Neural cell (in vitro differentiated cells): ENCODE measurements around the gene ADAM23. TPM values are rescaled to one million over a fixed set of nuclear protein-coding genes. Genes with fewer than 3 reads are reported as not detected.

Experiments
- H2AFZ ChIP-seq: fragments of 200-600, 300-800 bp; sonication (generic), shearing (Covaris generic); 2 replicates; pipeline ENCODE4 v1.6.0; 2014; ENCODE audit warnings: low read depth, mild to moderate bottlenecking, antibody characterized with exemption, low read length, moderate library complexity
- H3F3A ChIP-seq: fragments of 200-600 bp; shearing (Covaris generic); 2 replicates; pipeline ENCODE4 v1.6.1; 2016; ENCODE audit warnings: mild to moderate bottlenecking, moderate library complexity, mixed read lengths, antibody characterized with exemption, low read length; ENCODE audit not compliant: insufficient read depth, poor library complexity, severe bottlenecking
- H3K27ac ChIP-seq: fragments of 200-600, 300-800 bp; sonication (generic), shearing (Covaris generic); 2 replicates; pipeline ENCODE4 v1.5.1; 2014; ENCODE audit warnings: mild to moderate bottlenecking, low read length, moderate library complexity
- H3K27me3 ChIP-seq: fragments of 300-800, 200-600 bp; sonication (generic), shearing (Covaris generic); 2 replicates; pipeline ENCODE4 v1.6.0; 2014; ENCODE audit warnings: mild to moderate bottlenecking, low read depth, low read length, moderate library complexity; ENCODE audit not compliant: insufficient read depth
- H3K36me3 ChIP-seq: fragments of 300-800, 200-600 bp; sonication (generic), shearing (Covaris generic); 2 replicates; pipeline ENCODE4 v1.5.1; 2014; ENCODE audit warnings: mild to moderate bottlenecking, antibody characterized with exemption, low read length, moderate library complexity; ENCODE audit not compliant: insufficient read depth
- H3K4me2 ChIP-seq: fragments of 300-800, 200-600 bp; sonication (generic), shearing (Covaris generic); 2 replicates; pipeline ENCODE4 v1.6.0; 2014; ENCODE audit warnings: mild to moderate bottlenecking, low read length
- H3K4me3 ChIP-seq: fragments of 300-800, 200-600 bp; sonication (generic), shearing (Covaris generic); 2 replicates; pipeline ENCODE4 v1.5.1; 2014; ENCODE audit warnings: mild to moderate bottlenecking, low read length, moderate library complexity
- H3K79me2 ChIP-seq: fragments of 200-600 bp; shearing (Covaris generic); replicated peaks from 2 replicates; pipeline ENCODE4 v1.6.0; 2014; ENCODE audit warnings: mild to moderate bottlenecking, low read length, moderate library complexity; ENCODE audit not compliant: insufficient read depth
- H3K9ac ChIP-seq: fragments of 300-800, 200-600 bp; sonication (generic), shearing (Covaris generic); 2 replicates; pipeline ENCODE4 v1.6.1; 2016; ENCODE audit warnings: mild to moderate bottlenecking, low read length, mixed read lengths
- H3K9me2 ChIP-seq: fragments of 200-600 bp; shearing (Covaris generic); 2 replicates; pipeline ENCODE4 v1.6.1; 2016; ENCODE audit warnings: mild to moderate bottlenecking, low read length, mixed read lengths; ENCODE audit not compliant: insufficient read depth
- H3K9me3 ChIP-seq: fragments of 200-600, 300-800 bp; sonication (generic), shearing (Covaris generic); 2 replicates; pipeline ENCODE4 v1.6.1; 2016; ENCODE audit warnings: mild to moderate bottlenecking, mixed run types, low read length, moderate library complexity, mixed read lengths
- H4K20me1 ChIP-seq: fragments of 200-600 bp; shearing (Covaris generic); 2 replicates; pipeline ENCODE4 v1.6.1; 2016; ENCODE audit warnings: mild to moderate bottlenecking, mixed run types; ENCODE audit not compliant: insufficient read depth
- CTCF ChIP-seq: fragments of 450-650 bp; IDR thresholded peaks from 2 replicates; pipeline ENCODE4 v1.5.1; 2014; ENCODE audit warnings: antibody characterized with exemption, mild to moderate bottlenecking, moderate library complexity; ENCODE audit not compliant: poor library complexity, severe bottlenecking
- EP300 ChIP-seq: fragments of 450-650 bp; conservative IDR thresholded peaks from 2 replicates; pipeline ENCODE4 v1.6.1; 2014; ENCODE audit warnings: antibody characterized with exemption, mild to moderate bottlenecking, moderate library complexity; ENCODE audit not compliant: poor library complexity, severe bottlenecking
- EZH2 ChIP-seq: fragments of 200-600, 300-800 bp; shearing (Covaris generic), sonication (generic); IDR thresholded peaks from 2 replicates; pipeline ENCODE4 v1.6.1; 2014; ENCODE audit warnings: antibody characterized with exemption, low read length, borderline replicate concordance, mild to moderate bottlenecking; ENCODE audit not compliant: insufficient read depth, poor library complexity, severe bottlenecking
- MXI1 ChIP-seq: fragments of 450-650 bp; conservative IDR thresholded peaks from 2 replicates; pipeline ENCODE4 v1.6.1; 2014; ENCODE audit warnings: antibody characterized with exemption, mild to moderate bottlenecking; ENCODE audit not compliant: poor library complexity, severe bottlenecking
- POLR2AphosphoS5 ChIP-seq: IDR thresholded peaks from 2 replicates; pipeline ENCODE4 v1.6.1; 2012
- RAD21 ChIP-seq: fragments of 450-650 bp; conservative IDR thresholded peaks from 2 replicates; pipeline ENCODE4 v1.6.1; 2014; ENCODE audit warnings: antibody characterized with exemption, mild to moderate bottlenecking, moderate library complexity
- REST ChIP-seq: IDR thresholded peaks from 2 replicates; pipeline ENCODE4 v1.6.1; 2012; ENCODE audit warnings: borderline replicate concordance
- SMC3 ChIP-seq: fragments of 450-650 bp; conservative IDR thresholded peaks from 2 replicates; pipeline ENCODE4 v1.6.1; 2014; ENCODE audit warnings: antibody characterized with exemption, mild to moderate bottlenecking, moderate library complexity; ENCODE audit not compliant: poor library complexity
- TAF1 ChIP-seq: IDR thresholded peaks from 2 replicates; pipeline ENCODE4 v1.6.1; 2012; ENCODE audit warnings: low read depth
- polyA plus RNA-seq: library from polyadenylated mRNA; depleted of rRNA; stranded (reverse); fragments of >200 nt; gene quantifications from 2 replicates; pipeline ENCODE4 v1.2.3, GENCODE V29; 2014

Gene ADAM23
- polyA plus RNA-seq, 1 donor from 2014 or later: 75.2 TPM

GRCh38 chr2:206430452-206430851 lies 12.9 kb upstream of the ADAM23 start:
- TF ChIP-seq SMC3 (no peak), EP300 (no peak), POLR2AphosphoS5 (no peak), TAF1 (no peak), CTCF (no peak), MXI1 (no peak), EZH2 (no peak), REST (no peak), RAD21 (no peak)
- no peak overlapping the region for H3K9ac ChIP-seq
- H2AFZ ChIP-seq: no peak overlapping the region
- no peaks in the 10 kb centered on the region for H3K27me3 ChIP-seq
- H3K4me3 ChIP-seq: no peak overlapping the region
- H3K27ac ChIP-seq: no peak overlapping the region
- no peaks in the 10 kb centered on the region for H3K9me3 ChIP-seq
- H3K79me2 ChIP-seq: no peaks in the 10 kb centered on the region
- no peaks in the 10 kb centered on the region for H4K20me1 ChIP-seq
- H3K36me3 ChIP-seq: no peaks in the 10 kb centered on the region
- H3K4me2 ChIP-seq: no peak overlapping the region
- H3F3A ChIP-seq: no peaks in the 10 kb centered on the region
- no peaks in the 10 kb centered on the region for H3K9me2 ChIP-seq

- H3K4me2 ChIP-seq: no peak overlapping the region
- H3F3A ChIP-seq: no peaks in the 10 kb centered on the region
- H3K79me2 ChIP-seq: no peaks in the 10 kb centered on the region
- TF ChIP-seq MXI1: no peak
- TF ChIP-seq REST: no peak
- TF ChIP-seq EZH2: no peak
- no peak for TF ChIP-seq SMC3
- no peak for TF ChIP-seq CTCF
- no peak for TF ChIP-seq POLR2AphosphoS5
- TF ChIP-seq EP300: no peak
- no peak for TF ChIP-seq RAD21
- TF ChIP-seq TAF1: no peak
- no peak overlapping the region for H3K4me3 ChIP-seq
- H2AFZ ChIP-seq: no peak overlapping the region
- H3K9ac ChIP-seq: no peak overlapping the region
- H3K27me3 ChIP-seq: no peaks in the 10 kb centered on the region
- H3K9me2 ChIP-seq: no peaks in the 10 kb centered on the region
- no peaks in the 10 kb centered on the region for H4K20me1 ChIP-seq
- H3K36me3 ChIP-seq: no peaks in the 10 kb centered on the region
- H3K9me3 ChIP-seq: no peaks in the 10 kb centered on the region
- no peak overlapping the region for H3K27ac ChIP-seq
Measured at GRCh38 chr2:206431439-206431838, 11.9 kb upstream of the ADAM23 start.
